ENCODE data around the gene FBN3. TPM values are rescaled to one million over a fixed set of nuclear protein-coding genes. Genes with fewer than 3 reads are reported as not detected.

The FBN3 gene
- polyA plus RNA-seq, 1 of the 3 experiments (the other 2 are of a cell fraction), result not detected

GRCh38 chr19:8023371-8023770 is 126.0 kb downstream of the FBN3 start:
- ChIA-PET POLR2A (no interaction called here), CTCF (no interaction called here)
- Histone ChIP-seq H3F3A (replicated peaks; ENCODE audit: insufficient read depth) (no peaks in the 10 kb centered on the region), H3K27me3 (ENCODE audit: insufficient read depth) (no peaks in the 10 kb centered on the region), H3K4me1 (ENCODE audit: control insufficient read depth in 1 of 2, insufficient read depth in 2 of 2, low read depth in 1 of 2, low read length in 1 of 2) (no peaks in the 10 kb centered on the region), H3K4me3 (ENCODE audit: low read depth in 2 of 2, low read length in 1 of 2) (no peak overlapping the region), H4K20me1 (ENCODE audit: insufficient read depth) (no peaks in the 10 kb centered on the region), H3K9ac (no peak overlapping the region), H3K9me3 (no peaks in the 10 kb centered on the region), H3K4me2 (no peak overlapping the region), H3K36me3 (replicated peaks in 1 of 2; ENCODE audit: control insufficient read depth in 1 of 2, insufficient read depth in 2 of 2, low read length in 1 of 2) (no peaks in the 10 kb centered on the region), H2AFZ (ENCODE audit: low read depth) (no peak overlapping the region), H3K79me2 (ENCODE audit: insufficient read depth) (no peaks in the 10 kb centered on the region), H3K9me2 (no peaks in the 10 kb centered on the region), H3K27ac (ENCODE audit: low read depth in 2 of 2, low read length in 1 of 2) (no peak overlapping the region)
- no peak for DNase-seq
- TF ChIP-seq GABPA (IDR thresholded peaks at IDR 0.05; ENCODE audit: low read depth) (no peak), NFIC (IDR thresholded peaks at IDR 0.05; ENCODE audit: borderline replicate concordance) (no peak), NRF1 (IDR thresholded peaks at IDR 0.05; ENCODE audit: low read depth, low read length) (no peak), REST (IDR thresholded peaks at IDR 0.05; ENCODE audit: low read depth, low read length) (no peak), POLR2AphosphoS5 (IDR thresholded peaks at IDR 0.05; ENCODE audit: low read depth, low read length) (no peak), IRF3 (IDR thresholded peaks at IDR 0.05; ENCODE audit: low read depth, low read length) (no peak), FOXJ3 (CRISPR knock-in tag; IDR thresholded peaks at IDR 0.05) (no peak), RXRA (IDR thresholded peaks at IDR 0.05; ENCODE audit: borderline replicate concordance, low read depth) (no peak), FOXM1 (IDR thresholded peaks at IDR 0.05; ENCODE audit: low read depth) (no peak), MXI1 (IDR thresholded peaks at IDR 0.05; ENCODE audit: low read depth, low read length) (no peak), CHD2 (IDR thresholded peaks at IDR 0.05; ENCODE audit: low read length, partially characterized antibody) (no peak), TCF12 (IDR thresholded peaks at IDR 0.05) (no peak), USF2 (IDR thresholded peaks at IDR 0.05; ENCODE audit: borderline replicate concordance, low read depth, low read length) (no peak), CTCF (IDR thresholded peaks at IDR 0.05) (no peak)
- TF ChIP-seq, protein P1, sequence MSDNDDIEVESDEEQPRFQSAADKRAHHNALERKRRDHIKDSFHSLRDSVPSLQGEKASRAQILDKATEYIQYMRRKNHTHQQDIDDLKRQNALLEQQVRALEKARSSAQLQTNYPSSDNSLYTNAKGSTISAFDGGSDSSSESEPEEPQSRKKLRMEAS (IDR thresholded peaks at IDR 0.05; ENCODE audit: low read depth), result no peak
- 83% methylated on average over 5 of the region's 5 CpGs for WGBS (ENCODE audit: low lambda C conversion rate)
